Tibial nerve (tissue), 4 donors: Measurements from ENCODE around the gene NUTM1. TPM values are rescaled to one million over a fixed set of nuclear protein-coding genes. Genes with fewer than 3 reads are reported as not detected.

Experiments
- DNase-seq, 2 donors: peaks; one replicate each; pipeline ENCODE4 v3.0.0-alpha.2; 2019; ENCODE audit warnings: low spot score in 2 of 2
- H3K27ac ChIP-seq, 4 donors: fragments of 200-600 bp; sonication (generic) in 3 of 4; one replicate each; pipeline ENCODE4 v1.5.1; 2017 to 2019; ENCODE audit warnings: mild to moderate bottlenecking in 1 of 4
- H3K27me3 ChIP-seq, 2 donors: fragments of 200-600 bp; sonication (generic) in 1 of 2; one replicate each; pipeline versions ENCODE4 v1.5.1 to v1.6.0; 2017 to 2019
- H3K36me3 ChIP-seq, 3 donors: fragments of 200-600 bp; sonication (generic); one replicate each; pipeline ENCODE4 v1.5.1; 2018 to 2019
- H3K4me1 ChIP-seq, 4 donors: fragments of 200-600 bp; sonication (generic) in 3 of 4; one replicate each; pipeline ENCODE4 v1.5.1; 2017 to 2019
- H3K4me3 ChIP-seq, 4 donors: fragments of 200-600 bp; sonication (generic) in 3 of 4; one replicate each; pipeline ENCODE4 v1.5.1; 2017 to 2019; ENCODE audit warnings: mild to moderate bottlenecking in 1 of 4, moderate library complexity in 1 of 4
- H3K9me3 ChIP-seq, 4 donors: fragments of 200-600 bp; sonication (generic) in 3 of 4; one replicate each; pipeline ENCODE4 v1.5.1; 2017 to 2019
- CTCF ChIP-seq, 5 experiments: fragments of 200-600 bp in 3 of 5; fragments of 450-650 bp in 2 of 5; sonication (generic) in 3 of 5; IDR thresholded peaks; one replicate each; pipeline ENCODE4 v1.5.1; 2016 to 2019; ENCODE audit warnings: antibody characterized with exemption in 5 of 5, mild to moderate bottlenecking in 3 of 5, moderate library complexity in 2 of 5
- EP300 ChIP-seq, 2 donors: sonication (generic); formaldehyde crosslinking; IDR thresholded peaks; one replicate each; pipeline ENCODE4 v1.6.1; 2017; ENCODE audit warnings: antibody characterized with exemption in 2 of 2, mild to moderate bottlenecking in 1 of 2
- POLR2A ChIP-seq, 2 donors: fragments of 450-650 bp; IDR thresholded peaks; one replicate each; pipeline ENCODE4 v1.6.1; 2017; ENCODE audit warnings: antibody characterized with exemption in 2 of 2, mild to moderate bottlenecking in 2 of 2, moderate library complexity in 2 of 2
- WGBS, 2 donors: methylation state at CpG; one replicate each; pipeline ENCODE4 v1.1.5; 2018; 5-methylcytosine and 5-hydroxymethylcytosine counted together
- total RNA-seq, 4 donors: library from RNA; depleted of rRNA; stranded (reverse); fragments of >200 nt; gene quantifications; one replicate each; pipeline ENCODE4 v1.1.0, GENCODE V29; 2016

The NUTM1 gene
- not detected for total RNA-seq

- peaks cover 0 to 30% (median 9%) of the 10 kb centered on the region in 4 donors for H3K4me1 ChIP-seq
- H3K36me3 ChIP-seq, result peaks cover 0 to 22% (median 0%) of the 10 kb centered on the region in 3 donors
- H3K27me3 ChIP-seq, result no peaks in the 10 kb centered on the region
- H3K27ac ChIP-seq, result peak within 1 kb of the TSS; percentile 66 to 94 (median 90)
- no peaks in the 10 kb centered on the region for H3K9me3 ChIP-seq
- peak within 1 kb of the TSS; percentile 61 to 87 (median 74) for H3K4me3 ChIP-seq
- TF ChIP-seq CTCF (IDR thresholded peaks at IDR 0.05) (peak; percentile 87 to 96 (median 94)), POLR2A (IDR thresholded peaks at IDR 0.05) (peak; percentile 63 to 68), EP300 (IDR thresholded peaks at IDR 0.05) (peak; percentile 80 to 98)
- WGBS, 2 donors, result 1 to 2% methylated on average over 38 of the region's 38 CpGs
- DNase-seq, result peak; percentile 73 to 85
These were observed at the start of gene NUTM1, which contains the start of gene NOP10 for GRCh38 chr15:34342737-34343575. Gene NUTM1, plus strand, starts transcription at chr15:34343315. Its CDS starts 382 bp downstream, at chr15:34343697. Gene NOP10, minus strand, starts transcription at chr15:34343136. Its CDS starts 63 bp downstream, at chr15:34343073.

GRCh38 chr15:34297059-34297458 is 46.1 kb upstream of the NUTM1 start:
- TF ChIP-seq CTCF (IDR thresholded peaks at IDR 0.05), result no peak
- no peak for TF ChIP-seq EP300 (IDR thresholded peaks at IDR 0.05)
- no peak for TF ChIP-seq POLR2A (IDR thresholded peaks at IDR 0.05)
- Histone ChIP-seq H3K27me3 (no peaks in the 10 kb centered on the region), H3K4me3 (no peak overlapping the region), H3K27ac (no peak overlapping the region), H3K4me1 (peaks cover 0 to 9% (median 0%) of the 10 kb centered on the region in 4 donors), H3K9me3 (no peaks in the 10 kb centered on the region), H3K36me3 (peaks cover 0 to 5% (median 0%) of the 10 kb centered on the region in 3 donors)
- DNase-seq, result no peak
- WGBS, 2 donors, result 6 to 7% methylated on average over 1 of the region's 1 CpG

DNA sequence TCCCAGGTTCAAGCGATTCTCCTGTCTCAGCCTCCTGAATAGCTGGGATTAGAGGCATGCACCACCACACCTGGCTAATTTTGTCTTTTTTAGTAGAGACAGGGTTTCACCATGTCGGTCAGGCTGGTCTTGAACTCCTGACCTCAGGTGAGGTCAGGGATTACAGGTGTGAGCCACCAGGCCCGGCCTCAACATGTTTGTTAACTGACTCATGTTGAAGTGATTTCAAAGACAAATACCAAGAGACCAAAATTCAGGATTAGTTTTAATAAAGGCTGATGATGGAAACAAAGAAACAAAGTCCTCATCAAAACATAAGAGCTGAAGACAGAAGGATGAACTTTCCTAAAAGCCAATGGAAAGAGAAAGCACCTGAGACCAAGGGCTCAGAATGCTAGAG is 42.1 kb upstream of the NUTM1 start:
- no peak overlapping the region for H3K27ac ChIP-seq
- 96 to 98% methylated on average over 3 of the region's 3 CpGs for WGBS, 2 donors
- H3K36me3 ChIP-seq, result peaks cover 0 to 4% (median 0%) of the 10 kb centered on the region in 3 donors
- H3K9me3 ChIP-seq, result no peaks in the 10 kb centered on the region
- H3K4me1 ChIP-seq, result peaks cover 0 to 9% (median 0%) of the 10 kb centered on the region in 4 donors
- TF ChIP-seq POLR2A (IDR thresholded peaks at IDR 0.05), result no peak
- TF ChIP-seq CTCF (IDR thresholded peaks at IDR 0.05), result no peak
- no peak for TF ChIP-seq EP300 (IDR thresholded peaks at IDR 0.05)
- no peak for DNase-seq
- H3K4me3 ChIP-seq, result no peak overlapping the region
- no peaks in the 10 kb centered on the region for H3K27me3 ChIP-seq

GRCh38 chr15:34304613-34305012 is 38.5 kb upstream of the NUTM1 start:
- no peak overlapping the region for H3K27ac ChIP-seq
- no peaks in the 10 kb centered on the region for H3K4me1 ChIP-seq
- H3K36me3 ChIP-seq, result peaks cover 0 to 9% (median 0%) of the 10 kb centered on the region in 3 donors
- no peaks in the 10 kb centered on the region for H3K9me3 ChIP-seq
- TF ChIP-seq POLR2A (IDR thresholded peaks at IDR 0.05), result no peak
- TF ChIP-seq CTCF (IDR thresholded peaks at IDR 0.05), result no peak
- TF ChIP-seq EP300 (IDR thresholded peaks at IDR 0.05), result no peak
- H3K27me3 ChIP-seq, result no peaks in the 10 kb centered on the region
- no peak for DNase-seq
- H3K4me3 ChIP-seq, result no peak overlapping the region

DNA sequence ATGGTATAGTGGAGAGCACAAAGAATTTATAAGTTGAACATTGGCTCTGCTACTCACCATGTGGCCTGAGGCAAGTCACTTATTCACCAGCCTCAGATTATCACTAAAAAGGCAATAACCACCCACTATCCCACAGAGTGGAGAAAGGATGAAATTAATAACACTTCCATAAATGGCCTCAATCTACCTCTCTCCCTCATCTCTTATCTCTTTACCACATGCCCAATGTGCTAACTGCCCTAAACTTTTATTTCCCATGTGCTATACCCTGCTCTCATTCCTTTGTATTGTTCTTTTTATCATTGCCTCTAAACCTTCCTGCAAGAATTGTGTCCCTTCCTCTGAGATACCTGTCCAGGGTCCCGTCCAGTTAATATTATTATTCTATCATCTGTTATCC is 31.6 kb upstream of the NUTM1 start:
- Histone ChIP-seq H3K27me3 (no peaks in the 10 kb centered on the region), H3K9me3 (no peaks in the 10 kb centered on the region), H3K27ac (no peak overlapping the region), H3K36me3 (peaks cover 0 to 5% (median 0%) of the 10 kb centered on the region in 3 donors), H3K4me3 (no peak overlapping the region), H3K4me1 (no peaks in the 10 kb centered on the region)
- DNase-seq, result no peak
- 79 to 87% methylated on average over 1 of the region's 1 CpG for WGBS, 2 donors
- TF ChIP-seq EP300 (IDR thresholded peaks at IDR 0.05) (no peak), CTCF (IDR thresholded peaks at IDR 0.05) (no peak), POLR2A (IDR thresholded peaks at IDR 0.05) (no peak)
